Embryonic facial prominence (tissue), 1 donor: ENCODE data around the gene NDUFAF8.

ENCODE experiments used
- DNase-seq: peaks from one replicate; pipeline ENCODE4 v3.0.0-alpha.2; 2016; ENCODE audit errors: extremely low spot score

The NDUFAF8 gene

GRCh38 chr17:81238815-81239713 is at the start of gene NDUFAF8, which contains the start of gene TEPSIN:
TSS of gene NDUFAF8 (plus strand) at chr17:81239318. CDS start at chr17:81239364, 46 bp downstream.
TSS of gene TEPSIN (minus strand) at chr17:81239055. CDS start at chr17:81239033, 22 bp downstream.
- peak; percentile 99 for DNase-seq

GRCh38 chr17:81189670-81190530 is 49.2 kb upstream of the NDUFAF8 start:
- DNase-seq = no peak

GRCh38 chr17:81190591-81190990 is 48.5 kb upstream of the NDUFAF8 start:
- DNase-seq = no peak

GRCh38 chr17:81191116-81191515 is 48.0 kb upstream of the NDUFAF8 start:
- DNase-seq = no peak

GRCh38 chr17:81191646-81192045 is 47.5 kb upstream of the NDUFAF8 start:
- DNase-seq = no peak

GRCh38 chr17:81192386-81193050 is 46.6 kb upstream of the NDUFAF8 start:
- DNase-seq = no peak

GRCh38 chr17:81193051-81193410 is 46.1 kb upstream of the NDUFAF8 start:
- DNase-seq = no peak

GRCh38 chr17:81193470-81194224 is 45.5 kb upstream of the NDUFAF8 start:
- DNase-seq = no peak

GRCh38 chr17:81194225-81194760 is 44.8 kb upstream of the NDUFAF8 start:
- DNase-seq = no peak

GRCh38 chr17:81194941-81195901 is 43.9 kb upstream of the NDUFAF8 start:
- DNase-seq = no peak

GRCh38 chr17:81195941-81196495 is 43.1 kb upstream of the NDUFAF8 start:
- DNase-seq = no peak

GRCh38 chr17:81196505-81197408 is 42.4 kb upstream of the NDUFAF8 start:
- no peak for DNase-seq

GRCh38 chr17:81197409-81197795 is 41.7 kb upstream of the NDUFAF8 start:
- DNase-seq = no peak

GRCh38 chr17:81197831-81198490 is 41.2 kb upstream of the NDUFAF8 start:
- no peak for DNase-seq

GRCh38 chr17:81198826-81199481 is 40.2 kb upstream of the NDUFAF8 start:
- DNase-seq = no peak

- DNase-seq = no peak
Measured at GRCh38 chr17:81199482-81199830, 39.7 kb upstream of the NDUFAF8 start.

GRCh38 chr17:81200201-81200600 is 38.9 kb upstream of the NDUFAF8 start:
- DNase-seq = no peak
